Fibroblast of skin of scalp (primary cell): ENCODE data around the gene IWS1.
"Not testable (repeated sequence)": the region's sequence is repeated elsewhere in the genome, so short reads cannot be mapped to it uniquely, and the experiment has no call there.

ENCODE experiments used
- DNase-seq: peaks from one replicate; pipeline ENCODE4 v3.0.0-alpha.2; 2013

The IWS1 gene

DNA sequence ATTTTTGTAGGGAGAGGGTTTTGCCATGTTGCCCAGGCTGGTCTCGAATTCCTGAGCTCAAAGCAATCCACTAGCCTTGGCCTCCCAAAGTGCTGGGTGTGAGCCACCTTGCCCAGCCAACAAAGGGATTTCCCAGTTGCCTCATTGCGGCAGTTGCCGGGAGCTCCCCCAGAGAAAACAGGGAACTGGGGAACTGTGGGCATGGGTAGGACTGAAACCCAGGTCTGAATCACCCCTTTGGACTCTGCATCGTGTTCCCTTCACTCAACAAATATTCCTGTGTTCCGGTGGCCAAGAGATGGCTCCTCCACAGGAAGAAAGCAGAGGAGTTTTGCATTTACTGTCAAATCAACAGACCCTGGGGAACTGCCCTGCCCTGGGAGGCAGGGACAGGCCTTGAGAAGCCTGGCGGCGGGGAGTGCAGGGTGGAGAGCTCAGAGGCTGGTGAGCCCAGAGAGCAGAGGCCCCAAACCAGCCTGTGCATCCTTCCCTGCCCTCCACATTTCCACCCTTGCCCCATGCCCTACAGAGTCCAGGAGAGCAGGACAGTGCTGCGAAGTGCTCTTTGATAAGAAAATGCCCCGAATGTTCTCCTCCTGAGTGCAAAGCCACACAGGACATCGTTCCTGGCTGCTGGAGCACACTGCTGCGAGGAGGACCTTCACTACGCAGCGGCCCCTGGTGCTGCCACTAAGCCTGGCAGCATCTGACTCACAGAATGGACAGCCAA, 34.1 kb upstream of the IWS1 start:
- no peak for DNase-seq

DNA sequence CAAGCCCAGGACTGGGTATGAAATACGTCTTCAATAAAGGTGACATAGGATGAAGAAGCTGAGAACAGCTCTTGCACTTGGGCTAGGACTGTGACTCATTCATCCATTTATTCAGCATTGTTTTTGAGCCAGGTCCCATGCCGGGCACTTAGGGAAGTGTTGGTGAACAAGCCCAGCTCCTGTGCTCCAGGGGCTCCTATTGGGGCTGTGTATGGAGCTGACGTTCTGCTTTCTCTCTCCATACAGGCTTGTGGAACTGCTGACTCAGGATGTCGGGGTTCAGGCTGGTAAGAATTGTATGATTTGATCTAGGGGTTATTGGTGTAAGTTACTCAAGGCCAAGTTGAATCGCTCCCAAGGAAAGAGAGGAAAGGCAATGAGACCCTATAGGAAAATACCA, 33.2 kb upstream of the IWS1 start:
- no peak for DNase-seq

DNA sequence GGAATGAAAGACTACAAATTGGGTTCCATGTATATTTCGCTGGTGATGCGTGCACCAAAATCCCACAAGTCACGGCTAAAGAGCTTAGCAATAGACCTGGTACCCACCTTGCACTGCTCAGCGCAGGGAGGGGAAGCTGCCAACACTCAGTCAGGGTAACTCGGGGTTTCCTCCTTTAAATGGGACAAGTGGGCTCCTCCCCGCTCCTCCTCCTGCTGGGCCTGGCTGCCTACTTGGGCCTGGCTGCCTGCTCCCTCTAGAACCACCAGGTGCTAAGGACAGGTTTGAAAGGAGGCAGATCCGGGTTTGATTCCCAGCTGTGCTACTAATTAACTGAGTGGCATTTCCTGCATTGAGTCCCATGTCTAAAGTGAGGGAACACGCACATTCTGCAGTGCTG, 32.6 kb upstream of the IWS1 start:
- no peak for DNase-seq

DNA sequence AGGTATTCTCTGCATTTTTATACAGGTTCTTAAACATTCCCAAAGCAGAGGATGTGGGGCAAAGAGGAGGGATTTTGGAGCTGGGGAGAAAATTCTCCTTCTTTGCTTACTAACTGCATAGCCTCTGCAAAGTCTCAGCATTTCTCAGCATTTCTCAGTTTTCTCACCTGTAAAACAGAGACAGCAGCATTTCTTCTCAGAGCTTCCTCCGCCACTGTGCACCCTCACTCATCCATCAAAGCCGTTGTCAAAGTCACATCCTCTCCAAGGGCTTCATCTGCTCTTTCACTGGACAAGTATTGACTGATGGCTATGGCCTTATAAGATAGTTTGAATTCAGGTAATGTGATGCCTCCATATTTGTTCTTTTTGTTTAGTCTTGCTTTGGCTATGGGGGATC, 26.6 kb upstream of the IWS1 start:
- no peak for DNase-seq

DNA sequence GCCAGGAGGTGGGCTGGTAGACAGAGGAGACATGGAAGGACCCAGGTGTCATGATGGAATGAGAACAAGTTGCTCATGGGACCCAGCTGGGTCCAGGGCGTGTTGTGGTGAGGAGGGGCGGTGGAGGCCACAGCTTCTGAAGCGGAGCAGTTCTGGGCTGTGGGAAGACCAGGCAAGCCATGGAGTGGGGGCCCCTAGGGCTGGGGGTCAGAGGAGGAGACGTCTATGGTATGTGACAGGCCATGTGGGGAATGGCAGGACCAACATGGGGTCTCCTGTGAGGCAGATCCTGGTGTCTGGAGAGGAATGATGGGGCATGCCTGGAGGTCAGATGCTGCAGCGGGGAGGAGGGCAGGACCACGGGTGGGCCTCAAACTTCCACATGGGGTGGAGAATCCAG, 26.0 kb upstream of the IWS1 start:
- DNase-seq = no peak

DNA sequence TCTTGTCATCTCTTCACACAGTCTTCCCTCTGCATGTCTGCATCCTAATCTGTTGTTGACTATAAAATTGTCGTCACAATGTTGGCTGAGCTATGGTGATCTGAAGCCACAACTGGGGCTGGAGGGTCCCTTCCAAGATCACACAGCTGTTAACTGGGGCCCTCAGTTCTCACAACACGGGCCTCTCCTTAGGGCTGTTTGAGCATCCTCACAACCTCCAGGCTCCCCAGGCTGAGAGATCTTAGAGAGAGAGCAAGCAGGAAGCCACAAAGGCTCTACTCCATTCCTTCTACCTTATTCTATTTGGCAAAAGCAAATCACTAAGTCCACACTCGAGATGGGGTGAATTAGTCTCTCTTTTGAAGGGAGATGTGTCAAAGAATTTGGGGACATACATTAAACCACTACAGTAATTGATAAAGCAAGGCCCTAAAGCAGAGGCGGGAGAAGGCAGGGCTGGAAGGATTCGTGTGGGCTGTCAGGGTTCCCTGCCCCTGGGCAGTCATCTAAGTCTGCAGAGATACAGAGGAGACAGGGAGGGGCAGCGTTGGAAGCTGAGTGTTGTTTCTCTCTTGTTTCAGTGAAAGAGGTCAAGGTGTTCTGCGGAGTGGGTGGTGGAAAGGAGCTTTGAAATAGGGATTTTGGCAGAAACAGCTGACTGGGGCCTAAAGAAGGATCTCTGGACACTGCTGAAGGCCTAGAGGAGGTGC, 25.1 kb upstream of the IWS1 start:
- no peak for DNase-seq

DNA sequence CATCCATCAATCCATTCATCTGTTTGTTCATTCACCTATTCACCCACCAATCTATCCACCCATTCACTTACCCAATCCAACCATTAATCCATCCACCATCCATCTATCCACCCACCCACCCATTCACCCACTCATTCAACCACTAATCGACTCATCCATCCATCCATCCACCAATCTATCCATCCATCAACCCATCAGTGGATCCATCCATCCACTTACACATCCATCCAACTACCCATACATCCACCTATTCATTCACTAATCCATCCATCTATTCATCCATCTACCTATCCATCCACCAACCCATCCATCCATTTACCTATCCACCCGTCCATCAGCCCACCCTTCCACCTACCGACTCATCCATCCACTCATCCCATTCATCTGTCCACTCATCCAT, 20.5 kb upstream of the IWS1 start:
- no peak for DNase-seq

DNA sequence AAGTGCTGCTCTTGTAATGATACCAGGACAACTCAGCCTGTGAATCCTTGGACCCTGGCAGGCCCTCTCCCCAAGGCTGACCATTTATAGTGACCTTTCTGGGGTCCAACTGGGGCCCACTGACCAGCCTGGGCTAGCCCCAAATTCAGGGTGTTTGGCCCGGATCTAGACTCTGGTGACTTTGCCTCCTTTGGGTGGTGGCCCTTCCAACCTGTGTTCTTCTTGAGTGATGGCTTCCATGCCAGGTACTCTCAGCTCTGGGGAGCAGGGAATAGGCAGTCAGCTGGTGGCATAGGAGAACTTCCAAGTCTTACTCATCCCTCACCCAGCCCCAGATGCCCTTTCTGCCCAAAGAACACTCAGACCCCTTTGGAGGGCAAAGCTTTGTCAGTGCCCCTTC, 19.5 kb upstream of the IWS1 start:
- DNase-seq = no peak

DNA sequence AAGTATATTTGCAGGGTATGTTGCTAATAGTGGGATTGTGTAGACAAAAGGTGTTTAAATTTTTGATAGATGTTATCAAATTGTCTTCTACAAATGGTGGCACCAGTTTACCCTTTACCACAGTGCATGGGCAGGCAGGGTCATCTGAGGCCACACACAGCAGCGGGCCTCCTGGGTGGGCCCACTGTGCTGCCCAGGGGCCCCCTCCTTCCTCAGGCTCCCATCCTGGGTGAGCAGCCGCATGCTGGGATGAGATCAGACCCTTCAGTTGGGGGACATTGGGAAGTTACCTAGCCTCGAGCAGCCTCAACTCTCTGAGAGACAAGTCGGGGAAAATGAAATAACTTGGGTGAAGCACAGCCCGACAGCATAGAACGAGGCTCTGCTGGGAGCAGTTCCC, 18.9 kb upstream of the IWS1 start:
- no peak for DNase-seq

DNA sequence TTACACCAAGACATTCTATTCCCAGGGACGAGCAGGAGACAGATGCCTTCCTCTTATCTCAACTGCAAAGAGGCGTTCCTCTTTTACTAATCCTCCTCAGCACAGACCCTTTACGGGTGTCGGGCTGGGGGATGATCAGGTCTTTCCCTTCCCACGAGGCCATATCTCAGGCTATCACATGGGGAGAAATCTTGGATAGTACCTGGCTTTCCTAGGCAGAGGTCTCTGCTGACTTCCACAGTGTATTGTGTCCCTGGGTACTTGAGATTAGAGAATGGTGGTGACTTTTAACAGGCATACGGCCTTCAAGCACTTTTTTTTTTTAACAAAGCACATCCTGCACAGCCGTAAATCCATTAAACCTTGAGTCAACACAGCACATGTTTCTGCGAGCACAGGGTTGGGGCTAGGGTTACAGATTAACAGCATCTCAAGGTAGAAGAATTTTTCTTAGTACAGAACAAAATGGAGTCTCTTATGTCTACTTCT, 16.8 kb upstream of the IWS1 start:
- not testable (repeated sequence) for DNase-seq

DNA sequence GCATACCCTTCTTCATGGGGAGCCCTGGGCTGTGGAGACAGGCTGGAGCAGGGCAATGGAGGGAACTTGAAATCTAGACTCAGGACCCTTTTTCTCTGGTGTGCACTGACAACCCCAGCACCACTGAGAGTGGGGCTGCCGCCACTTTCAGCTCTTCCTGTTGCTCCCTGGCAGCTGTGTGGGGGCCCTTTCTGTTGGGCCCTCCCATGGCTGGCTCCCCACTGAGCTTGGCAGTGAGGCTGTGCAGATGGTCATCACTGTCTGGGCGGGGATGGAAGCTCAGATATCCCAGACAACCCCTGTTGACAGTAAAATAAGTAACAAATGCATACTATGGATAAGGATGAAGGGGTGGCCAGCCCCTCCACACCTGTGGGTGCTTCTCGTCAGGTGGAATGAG, 15.9 kb upstream of the IWS1 start:
- DNase-seq = no peak

DNA sequence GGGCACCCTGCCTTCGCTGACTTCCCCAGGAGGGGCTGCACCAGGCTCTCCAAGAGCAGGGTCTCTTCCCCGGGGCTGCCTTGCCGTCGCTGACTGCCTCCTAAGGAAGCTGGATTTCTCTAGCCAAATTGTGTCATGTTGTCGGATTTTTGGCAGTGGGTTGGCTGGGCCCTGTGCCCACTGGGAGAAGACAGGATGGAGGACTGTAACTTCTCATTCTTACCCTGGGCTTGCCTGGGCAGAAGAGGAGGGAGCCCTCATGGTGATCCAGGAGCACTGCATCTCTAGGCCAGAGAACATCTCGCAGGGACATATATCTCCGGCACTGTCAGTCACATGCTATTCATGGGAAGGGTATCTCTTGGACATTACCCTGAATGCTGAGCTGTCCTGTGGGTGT, 15.5 kb upstream of the IWS1 start:
- no peak for DNase-seq

DNA sequence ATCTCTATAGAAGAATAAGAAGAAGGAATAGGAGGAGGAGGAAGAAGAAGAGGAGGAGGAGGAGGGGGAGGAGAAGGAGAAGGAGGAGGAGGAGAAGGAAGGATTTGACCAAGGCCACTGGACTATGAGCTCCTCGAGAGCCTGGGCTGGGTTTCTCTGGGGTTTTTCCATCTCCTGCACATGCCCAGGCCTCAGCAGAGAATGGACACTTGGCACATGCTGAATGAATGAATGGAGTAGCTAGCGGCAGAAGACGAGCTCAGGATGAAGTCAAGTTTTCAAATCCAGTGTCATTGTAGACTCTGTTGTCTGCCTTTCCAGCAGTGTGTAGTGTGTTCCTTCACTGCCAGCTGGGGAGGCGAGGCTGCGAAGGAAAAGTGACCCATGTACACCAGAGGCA, 11.4 kb upstream of the IWS1 start:
- DNase-seq = no peak

DNA sequence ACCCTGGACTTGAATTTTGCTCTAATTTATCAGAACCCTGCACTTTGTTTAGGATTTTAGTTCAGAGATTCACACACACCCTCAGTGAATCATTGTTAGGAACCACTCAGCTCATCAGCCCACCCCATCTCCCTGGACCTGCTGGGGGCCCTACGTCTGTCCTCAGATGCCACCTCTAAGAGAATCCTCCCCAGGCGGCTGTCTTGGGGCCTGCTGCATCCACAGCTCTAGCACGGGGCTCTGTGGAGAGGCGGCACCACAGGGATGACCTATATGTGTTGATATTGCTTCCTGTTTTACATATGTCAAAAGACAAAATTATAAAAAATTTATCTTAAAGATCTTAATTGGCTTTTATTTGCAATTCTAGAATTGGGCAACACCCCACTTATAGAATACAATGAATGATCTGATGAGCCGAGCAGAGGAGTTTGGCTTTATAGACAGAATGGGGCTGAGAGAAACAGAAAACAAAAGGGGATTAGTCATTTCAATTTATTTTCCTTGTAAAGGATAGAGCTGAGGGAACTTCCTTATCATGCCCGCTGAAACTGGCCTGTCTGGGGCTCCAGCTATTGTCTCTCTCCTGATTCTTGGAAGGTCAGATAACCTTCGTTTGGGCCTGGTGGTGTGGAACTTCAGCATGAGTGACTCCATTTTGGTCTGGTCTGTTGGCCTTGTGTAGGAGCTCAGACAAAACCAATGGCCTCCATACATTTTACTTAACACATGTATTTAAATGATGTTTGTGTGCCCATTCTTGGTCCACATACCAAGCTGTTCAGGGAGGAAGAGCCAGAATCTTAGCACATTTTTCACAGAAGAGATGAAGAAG, 10.6 kb upstream of the IWS1 start:
- no peak for DNase-seq

DNA sequence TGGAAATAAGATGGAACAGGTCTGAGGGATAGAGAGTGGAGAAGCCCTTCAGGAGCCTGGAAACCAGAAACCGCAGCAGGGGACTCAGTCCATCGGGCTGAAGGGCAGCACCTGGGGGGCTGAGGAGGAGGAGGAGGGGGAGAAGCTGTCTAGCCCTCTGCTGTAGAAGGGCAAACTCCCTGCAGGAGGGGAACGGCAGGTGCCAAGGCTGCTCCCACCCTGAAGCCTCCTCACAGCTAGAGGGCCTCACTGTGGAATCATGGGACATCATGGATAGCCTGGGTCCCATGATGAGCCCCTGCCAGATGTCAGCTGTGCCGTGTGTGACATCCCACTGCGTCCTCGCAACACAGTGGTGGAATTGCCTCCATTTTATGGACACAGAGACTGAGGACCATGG, 9.6 kb upstream of the IWS1 start:
- DNase-seq = no peak

DNA sequence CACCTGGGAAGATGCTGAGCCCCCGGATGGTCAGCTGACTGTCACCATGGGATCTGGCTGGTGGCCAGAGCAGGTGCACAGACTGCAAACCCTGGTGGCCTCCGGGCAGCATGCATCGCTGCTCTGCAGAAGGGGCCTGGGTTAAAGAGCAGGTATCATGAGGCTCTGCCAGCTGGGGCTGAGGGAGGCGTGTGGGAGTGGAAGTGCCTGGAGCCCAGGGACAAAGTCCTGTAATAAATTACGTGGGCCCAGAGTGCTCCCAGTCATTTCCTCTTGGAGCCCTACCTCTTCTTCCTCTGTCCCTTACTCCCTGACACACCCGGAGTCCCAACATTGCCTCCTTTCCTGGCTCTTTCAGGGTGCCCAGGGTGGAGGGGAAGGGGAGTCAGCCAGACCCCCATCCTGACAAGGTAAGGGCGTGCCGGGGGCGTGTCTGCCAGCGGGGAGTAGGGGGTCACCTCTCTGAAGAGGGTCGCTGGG, 9.2 kb upstream of the IWS1 start, which contains the start of gene MYO7B:
Gene MYO7B (plus strand): TSS at position 262 of the 480 bp plus-strand sequence. CDS start 24,040 bp downstream, outside the sequence.
- no peak for DNase-seq

DNA sequence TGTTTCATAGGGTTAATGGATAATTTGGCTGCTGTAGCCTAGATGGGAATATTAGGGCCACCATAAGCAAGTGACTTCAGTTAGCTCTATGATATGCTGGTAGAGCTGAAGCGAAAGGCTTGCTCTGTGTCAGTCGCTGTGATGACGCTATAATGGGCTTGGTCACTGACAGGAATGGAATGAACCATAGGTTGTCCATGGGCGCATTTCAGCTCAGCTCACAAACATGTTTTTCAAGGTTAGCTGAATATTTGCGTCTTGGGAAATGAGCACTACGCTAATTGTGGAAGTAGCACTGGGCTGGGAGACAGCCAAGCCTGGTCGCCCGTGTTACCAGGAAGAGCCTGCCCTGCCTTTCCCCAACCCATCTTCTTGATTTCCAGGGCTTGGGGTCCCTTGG, 6.0 kb upstream of the IWS1 start:
- no peak for DNase-seq

DNA sequence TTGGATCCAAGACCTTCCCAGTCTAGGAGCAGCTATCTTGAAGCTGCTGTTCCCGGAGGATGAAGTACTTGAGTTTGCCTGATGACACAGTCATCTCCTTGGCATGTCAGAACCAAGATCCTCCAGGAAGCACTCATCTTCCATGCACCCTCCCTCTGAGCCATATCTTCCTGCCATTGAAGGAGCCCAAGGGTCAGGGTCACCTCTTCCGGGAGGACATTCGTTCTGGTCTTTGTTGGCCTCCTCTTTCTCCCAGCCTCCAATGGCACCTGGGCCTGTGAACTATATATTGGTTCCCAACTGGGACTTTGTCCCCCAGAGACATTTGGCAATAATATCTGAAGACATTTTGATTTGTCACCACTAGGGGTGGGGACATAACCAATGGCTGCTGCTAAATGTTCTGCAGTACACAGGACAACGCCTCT, 4.9 kb upstream of the IWS1 start:
- no peak for DNase-seq

DNA sequence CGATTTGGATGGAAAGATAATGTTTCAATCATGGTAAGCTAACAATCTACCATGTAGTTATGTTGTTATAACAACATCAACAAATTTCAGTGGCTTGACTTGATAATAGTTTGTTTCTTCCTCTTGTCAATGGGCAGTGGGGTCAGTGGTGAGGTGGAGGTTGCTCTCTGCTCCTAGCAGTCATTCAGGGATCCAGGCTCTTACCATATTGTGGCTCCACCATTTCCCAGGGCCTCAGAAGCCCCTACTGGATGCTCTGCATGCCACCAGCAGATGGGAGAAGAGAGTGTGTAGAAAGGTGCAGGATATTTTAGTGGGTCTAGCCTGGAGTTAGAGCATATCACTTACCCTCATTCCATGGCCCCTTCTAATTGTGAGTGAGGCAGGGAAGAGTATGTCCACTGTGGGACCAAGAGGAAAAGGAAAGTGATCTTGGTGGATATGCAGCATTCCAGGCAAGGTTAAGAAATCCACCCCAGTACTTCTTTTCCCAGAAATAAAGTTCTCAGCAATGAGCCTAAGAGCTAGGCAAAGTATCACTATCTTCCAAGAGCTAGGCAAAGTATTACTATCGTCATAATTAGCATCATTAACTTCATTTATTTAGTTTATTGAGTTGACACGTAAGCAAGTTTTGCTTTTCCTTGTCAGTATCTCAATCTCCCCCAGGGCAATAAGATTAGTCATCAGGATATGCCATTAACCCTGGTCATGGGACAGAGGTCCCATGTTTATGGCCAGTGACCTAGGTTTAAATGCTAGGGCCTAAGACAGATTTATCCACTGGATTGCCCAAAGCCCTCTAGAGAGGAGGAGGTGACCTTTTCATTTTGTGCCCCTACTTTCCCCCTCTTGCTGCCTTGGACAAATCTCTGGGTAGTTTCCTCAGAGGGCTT, 4.2 kb upstream of the IWS1 start:
- DNase-seq = no peak

DNA sequence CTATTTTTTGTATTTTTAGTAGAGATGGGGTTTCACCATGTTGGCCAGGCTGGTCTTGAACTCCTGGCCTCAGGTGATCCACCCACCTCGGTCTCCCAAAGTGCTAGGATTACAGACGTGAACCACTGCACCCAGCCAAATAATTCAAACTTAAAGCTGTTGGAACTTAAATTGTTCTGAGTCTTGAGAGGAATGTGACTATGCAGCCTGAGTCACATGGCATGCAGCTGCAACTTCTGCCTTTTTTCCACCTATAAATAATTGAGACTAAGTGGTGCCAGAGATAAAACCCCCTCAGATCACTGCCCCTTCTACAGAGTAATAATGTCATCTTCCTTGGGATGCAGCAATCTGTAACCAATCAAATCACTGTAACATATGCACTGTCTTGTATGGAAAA, 3.1 kb upstream of the IWS1 start:
- DNase-seq = peak; percentile 8

DNA sequence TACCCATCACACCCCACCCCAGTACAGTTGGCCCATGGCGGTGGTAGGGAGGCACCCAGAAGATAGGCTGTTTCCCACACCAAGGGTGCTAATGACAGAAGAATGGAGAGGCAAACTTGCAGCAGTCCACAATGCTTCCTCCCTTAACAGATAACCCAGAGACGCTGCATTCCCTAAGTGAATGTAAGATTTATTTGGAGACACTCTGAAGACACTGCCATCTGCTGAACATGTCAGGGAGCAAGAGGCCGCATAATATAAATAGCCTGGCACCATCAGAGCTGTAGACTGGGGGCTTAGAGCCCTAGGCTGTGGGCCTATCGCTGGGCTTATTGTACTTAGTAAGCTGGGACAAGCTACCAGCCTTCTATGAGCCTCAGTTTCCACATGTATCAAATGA, 2.2 kb upstream of the IWS1 start:
- no peak for DNase-seq
